Measurements from ENCODE around the gene VPS35L.

VPS35L gene

GRCh38 chr16:19748389-19749168 is 193.1 kb downstream of the VPS35L start:
- FAIRE-seq: no peak
- no peak for TF ChIP-seq POLR2A (IDR thresholded peaks at IDR 0.05; ENCODE audit: low read depth, low read length)
- DNase-seq (ENCODE audit: insufficient read length, low spot score): no peak

- DNase-seq (ENCODE audit: insufficient read length, low spot score) (no peak), FAIRE-seq (no peak)
- TF ChIP-seq POLR2A (IDR thresholded peaks at IDR 0.05; ENCODE audit: low read depth, low read length): no peak
Measured at GRCh38 chr16:19749571-19750080, 194.1 kb downstream of the VPS35L start.
